ENCODE data around the gene KDM5A.

DNA sequence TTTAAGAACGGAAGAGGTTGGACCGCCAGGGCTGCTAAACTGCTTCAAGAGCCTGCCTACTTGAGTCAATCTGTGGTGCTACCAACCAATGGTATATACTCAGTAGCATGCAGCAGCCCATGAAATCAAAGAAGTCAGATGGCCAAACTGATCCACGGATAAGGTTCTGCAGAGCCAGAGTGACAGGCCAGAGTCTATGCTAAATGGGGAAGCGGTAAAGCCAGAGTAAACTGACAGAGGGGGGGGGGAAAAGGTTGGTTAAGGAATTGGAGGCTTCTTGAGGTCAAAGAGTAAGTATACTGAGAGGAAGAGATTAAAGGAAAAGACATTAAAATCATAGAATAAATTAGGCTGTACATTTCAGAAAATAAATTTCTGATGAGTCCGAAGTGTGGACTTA is 111.1 kb downstream of the KDM5A start:
- no peak for TF ChIP-seq CTCF (IDR thresholded peaks at IDR 0.05)
- TF ChIP-seq POLR2A (IDR thresholded peaks at IDR 0.05) = no peak

Measured in heart left ventricle (tissue), 13 donors.